Superior temporal gyrus (tissue), 1 donor: ENCODE results near the gene SERPINA10.
"Not testable (repeated sequence)": the region's sequence is repeated elsewhere in the genome, so short reads cannot be mapped to it uniquely, and the experiment has no call there.

Source experiments
- DNase-seq: peaks from one replicate; pipeline ENCODE4 v3.0.0-alpha.2; 2016; ENCODE audit errors: extremely low spot score

The SERPINA10 gene

GRCh38 chr14:94284221-94284620, 8.8 kb downstream of the SERPINA10 start:
- no peak for DNase-seq

- no peak for DNase-seq
Measured at GRCh38 chr14:94282991-94283723, 9.9 kb downstream of the SERPINA10 start.

- DNase-seq: no peak
Measured at GRCh38 chr14:94278731-94279130, 14.3 kb downstream of the SERPINA10 start.

- DNase-seq: not testable (repeated sequence)
Measured at GRCh38 chr14:94276898-94277561, 16.0 kb downstream of the SERPINA10 start.

GRCh38 chr14:94269156-94269555, 23.9 kb downstream of the SERPINA10 start:
- peak; percentile 83 for DNase-seq

- not testable (repeated sequence) for DNase-seq
Measured at GRCh38 chr14:94268582-94268981, 24.5 kb downstream of the SERPINA10 start.

- no peak for DNase-seq
Measured at GRCh38 chr14:94267352-94267751, 25.7 kb downstream of the SERPINA10 start.

GRCh38 chr14:94264195-94264594, 28.9 kb downstream of the SERPINA10 start:
- not testable (repeated sequence) for DNase-seq

- DNase-seq: no peak
Measured at GRCh38 chr14:94244182-94244581, 48.9 kb downstream of the SERPINA10 start.

GRCh38 chr14:94239406-94239805, 53.7 kb downstream of the SERPINA10 start:
- no peak for DNase-seq

GRCh38 chr14:94237983-94238382, 55.1 kb downstream of the SERPINA10 start:
- no peak for DNase-seq

- DNase-seq: no peak
Measured at GRCh38 chr14:94237046-94237445, 56.0 kb downstream of the SERPINA10 start.
